Measurements from ENCODE around the gene APEH. TPM values are rescaled to one million over a fixed set of nuclear protein-coding genes. Genes with fewer than 3 reads are reported as not detected.

Gene APEH
- total RNA-seq, 1 donor from 2014 or later = 163 TPM

GRCh38 chr3:49732597-49732996 is 58.4 kb downstream of the APEH start:
- Histone ChIP-seq H3K27me3 (ENCODE audit: control insufficient read depth, insufficient read depth, low read length) (no peaks in the 10 kb centered on the region), H3K4me3 (ENCODE audit: low read depth, low read length) (no peak overlapping the region), H3K36me3 (ENCODE audit: control insufficient read depth, insufficient read depth, low read length) (peaks cover 15% of the 10 kb centered on the region)
- DNase-seq (ENCODE audit: low read depth) = no peak
- FAIRE-seq = no peak
- no peak for TF ChIP-seq CTCF (IDR thresholded peaks at IDR 0.05; ENCODE audit: insufficient read depth, low read length, severe bottlenecking)

- Histone ChIP-seq H3K36me3 (ENCODE audit: control insufficient read depth, insufficient read depth, low read length) (peaks cover 22% of the 10 kb centered on the region), H3K4me3 (ENCODE audit: low read depth, low read length) (no peak overlapping the region), H3K27me3 (ENCODE audit: control insufficient read depth, insufficient read depth, low read length) (no peaks in the 10 kb centered on the region)
- TF ChIP-seq CTCF (IDR thresholded peaks at IDR 0.05; ENCODE audit: insufficient read depth, low read length, severe bottlenecking) = no peak
- FAIRE-seq (no peak), DNase-seq (ENCODE audit: low read depth) (no peak)
Observed at GRCh38 chr3:49733551-49733950, 59.4 kb downstream of the APEH start.

Other genes with a start within 250 kb of the APEH start
- 1.3 and 3.3 TPM in 2 replicates for gene NICN1, start 245.0 kb upstream of the APEH start, total RNA-seq
- gene DAG1, start 204.1 kb upstream of the APEH start, total RNA-seq = 20.3 and 26.9 TPM in 2 replicates
- under 0.01 TPM in 1 of 2 replicates, not detected in the other for gene BSN, start 119.9 kb upstream of the APEH start, total RNA-seq
- gene MST1, start 15.1 kb downstream of the APEH start, total RNA-seq = 4.7 and 7.6 TPM in 2 replicates
- gene RNF123, start 15.2 kb downstream of the APEH start, total RNA-seq = 17.6 and 21.5 TPM in 2 replicates
- not detected in 2 replicates for gene AMIGO3, start 45.3 kb downstream of the APEH start, total RNA-seq
- 28.4 and 57.7 TPM in 2 replicates for gene GMPPB, start 49.6 kb downstream of the APEH start, total RNA-seq
- gene IP6K1, start 112.2 kb downstream of the APEH start, total RNA-seq = 20.3 and 27.1 TPM in 2 replicates
- not detected in 2 replicates for gene CDHR4, start 125.5 kb downstream of the APEH start, total RNA-seq
- 19.5 and 21.6 TPM in 2 replicates for gene INKA1, start 128.9 kb downstream of the APEH start, total RNA-seq
- gene UBA7, start 139.6 kb downstream of the APEH start, total RNA-seq = 0.53 and 0.64 TPM in 2 replicates
- 0.79 and 1.2 TPM in 2 replicates for gene TRAIP, start 182.2 kb downstream of the APEH start, total RNA-seq
- gene CAMKV, start 195.6 kb downstream of the APEH start, total RNA-seq = 0.13 and 0.26 TPM in 2 replicates
- gene MST1R, start 229.5 kb downstream of the APEH start, total RNA-seq = 20.4 and 33.7 TPM in 2 replicates

Data from bronchial epithelial cell (primary cell).